Measurements from ENCODE around the gene LARP6.
"Not testable (repeated sequence)": the region's sequence is repeated elsewhere in the genome, so short reads cannot be mapped to it uniquely, and the experiment has no call there.

LARP6 gene

GRCh38 chr15:70853973-70854665 lies at the start of gene LARP6:
TSS of gene LARP6 (minus strand) at chr15:70854157. CDS start at chr15:70854088, 69 bp downstream.
- peak; percentile 3 for DNase-seq (ENCODE audit: low read depth)

- DNase-seq (ENCODE audit: low read depth) = no peak
These were observed 48.1 kb upstream of the LARP6 start for GRCh38 chr15:70902107-70902506.

- no peak for DNase-seq (ENCODE audit: low read depth)
These were observed 39.1 kb upstream of the LARP6 start for GRCh38 chr15:70892912-70893560.

GRCh38 chr15:70892002-70892911 lies 38.3 kb upstream of the LARP6 start, which contains the start of the genes LRRC49 and THAP10:
TSS of gene LRRC49 (plus strand) at chr15:70892826. CDS start at chr15:70892895, 69 bp downstream.
TSS of gene THAP10 (minus strand) at chr15:70892433. CDS start at chr15:70892272, 161 bp downstream.
- peak; percentile 6 for DNase-seq (ENCODE audit: low read depth)

- no peak for DNase-seq (ENCODE audit: low read depth)
These were observed 28.4 kb upstream of the LARP6 start for GRCh38 chr15:70882361-70882760.

GRCh38 chr15:70880781-70881180 lies 26.8 kb upstream of the LARP6 start:
- DNase-seq (ENCODE audit: low read depth) = no peak

GRCh38 chr15:70879401-70879800 lies 25.4 kb upstream of the LARP6 start:
- DNase-seq (ENCODE audit: low read depth) = no peak

- DNase-seq (ENCODE audit: low read depth) = no peak
These were observed 22.7 kb upstream of the LARP6 start for GRCh38 chr15:70876683-70877082.

GRCh38 chr15:70876011-70876410 lies 22.1 kb upstream of the LARP6 start:
- no peak for DNase-seq (ENCODE audit: low read depth)

- DNase-seq (ENCODE audit: low read depth) = no peak
These were observed 21.2 kb upstream of the LARP6 start for GRCh38 chr15:70875001-70875782.

GRCh38 chr15:70873232-70874054 lies 19.5 kb upstream of the LARP6 start:
- DNase-seq (ENCODE audit: low read depth) = no peak

- DNase-seq (ENCODE audit: low read depth) = not testable (repeated sequence)
These were observed 17.5 kb upstream of the LARP6 start for GRCh38 chr15:70871490-70871889.

GRCh38 chr15:70870051-70870450 lies 16.1 kb upstream of the LARP6 start:
- no peak for DNase-seq (ENCODE audit: low read depth)

- no peak for DNase-seq (ENCODE audit: low read depth)
These were observed 15.4 kb upstream of the LARP6 start for GRCh38 chr15:70869346-70869745.

- DNase-seq (ENCODE audit: low read depth) = no peak
These were observed 14.0 kb upstream of the LARP6 start for GRCh38 chr15:70867911-70868467.

- no peak for DNase-seq (ENCODE audit: low read depth)
These were observed 13.2 kb upstream of the LARP6 start for GRCh38 chr15:70866982-70867641.

- DNase-seq (ENCODE audit: low read depth) = no peak
These were observed 9.7 kb upstream of the LARP6 start for GRCh38 chr15:70863450-70864218.

GRCh38 chr15:70859998-70860397 lies 6.0 kb upstream of the LARP6 start:
- no peak for DNase-seq (ENCODE audit: low read depth)

- DNase-seq (ENCODE audit: low read depth) = no peak
These were observed 5.5 kb upstream of the LARP6 start for GRCh38 chr15:70859322-70859908.
